CD4-positive, alpha-beta T cell treated with Interleukin-15 for 4 hours (primary cell): ENCODE results near the gene RPS6KA2.

Experiments
- DNase-seq: peaks from one replicate; pipeline ENCODE4 v3.0.0-alpha.2; 2020; ENCODE audit warnings: low spot score

The RPS6KA2 gene

DNA sequence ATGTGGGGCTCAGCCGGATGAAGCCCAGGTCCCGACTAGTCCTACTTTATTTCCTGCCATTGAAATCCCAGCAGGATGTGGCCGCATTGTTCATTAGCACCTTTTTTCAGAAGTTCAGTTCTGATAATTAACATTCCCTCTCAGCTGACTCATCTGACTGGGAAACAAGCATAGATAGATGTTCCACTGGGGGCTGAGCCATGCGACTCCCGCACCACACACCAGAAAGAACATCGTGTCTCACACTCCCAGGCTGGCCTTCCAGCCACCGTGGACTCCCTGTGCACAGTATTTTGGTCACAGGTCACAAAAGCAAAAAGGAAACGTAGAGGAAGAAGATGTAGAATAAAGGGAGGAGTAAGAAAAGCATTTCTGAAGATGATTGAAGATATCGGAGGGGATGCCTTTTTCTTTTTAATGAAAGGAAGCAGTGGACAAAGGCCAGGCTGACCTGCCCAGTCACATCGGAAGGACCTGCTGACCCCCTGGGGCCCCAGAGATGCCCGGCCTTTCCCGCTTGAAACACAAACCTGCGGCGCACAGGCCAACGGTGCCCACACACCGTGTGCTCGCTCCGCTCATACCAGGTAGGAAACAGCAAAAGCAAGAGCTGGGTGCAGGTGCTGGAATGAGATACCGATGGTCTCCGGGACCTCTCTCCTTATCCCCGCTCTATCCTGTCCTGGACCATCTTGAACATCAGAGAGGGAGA lies 11.8 kb downstream of the RPS6KA2 start:
- no peak for DNase-seq

DNA sequence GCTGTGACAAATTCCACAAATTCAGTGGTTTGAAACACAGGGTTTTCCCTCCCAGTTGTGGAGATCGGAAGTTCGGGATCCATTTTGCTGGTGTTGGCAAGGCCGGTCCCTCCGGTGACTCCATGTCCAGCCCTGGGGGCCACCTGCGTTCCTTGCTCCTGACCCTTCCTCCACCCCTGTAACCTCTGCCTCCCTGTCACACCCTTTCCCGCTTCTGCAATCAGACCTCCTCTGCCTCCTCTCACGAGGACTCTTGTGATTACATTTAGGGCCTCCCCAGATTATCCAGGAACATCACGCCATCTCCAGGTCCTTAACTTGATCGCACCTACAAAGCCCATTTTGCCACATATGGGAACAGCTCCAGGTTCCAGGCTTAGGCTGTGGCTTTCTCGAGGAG lies 12.5 kb downstream of the RPS6KA2 start:
- no peak for DNase-seq

- no peak for DNase-seq
These were observed 12.9 kb downstream of the RPS6KA2 start for GRCh38 chr6:166614171-166614583.

DNA sequence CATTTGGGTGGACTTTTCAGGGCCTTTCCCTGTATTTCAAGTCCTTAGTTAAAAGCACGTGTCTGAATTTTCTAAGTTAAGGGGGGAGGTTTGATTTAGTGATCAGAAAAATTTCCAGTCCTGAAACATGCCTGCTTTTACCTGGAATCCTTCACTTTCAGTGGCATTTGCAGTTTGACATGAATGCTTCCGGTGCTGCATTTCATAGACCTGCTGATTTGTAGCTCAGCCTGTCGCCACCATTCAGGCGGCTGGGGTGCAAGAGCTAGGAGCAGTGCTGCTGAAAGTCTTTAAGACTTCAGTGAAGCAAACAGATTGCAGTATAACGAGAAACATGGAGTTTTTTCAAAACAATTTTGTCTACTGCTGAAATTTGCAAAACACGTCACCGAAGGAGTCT lies 14.0 kb downstream of the RPS6KA2 start:
- no peak for DNase-seq

DNA sequence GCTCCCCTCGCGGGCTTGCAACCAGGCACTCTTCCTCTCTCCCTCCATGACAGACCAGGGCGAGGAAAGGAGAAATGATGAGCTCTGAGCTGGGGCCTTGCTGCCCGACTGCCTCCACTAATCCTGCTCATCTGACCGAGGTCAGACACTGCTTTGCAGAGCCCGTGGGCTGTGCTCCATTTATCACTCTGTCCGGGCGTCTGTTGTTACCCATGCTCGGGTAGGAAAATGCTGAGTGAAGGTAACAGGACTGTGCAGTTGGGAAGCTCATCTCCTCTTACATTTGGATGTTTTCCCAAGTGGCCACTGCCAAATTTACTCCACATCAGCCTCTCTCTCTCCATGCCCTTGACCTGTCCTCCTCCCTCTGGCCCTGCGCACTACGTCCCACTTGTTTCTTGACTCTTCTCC lies 14.6 kb downstream of the RPS6KA2 start:
- no peak for DNase-seq

DNA sequence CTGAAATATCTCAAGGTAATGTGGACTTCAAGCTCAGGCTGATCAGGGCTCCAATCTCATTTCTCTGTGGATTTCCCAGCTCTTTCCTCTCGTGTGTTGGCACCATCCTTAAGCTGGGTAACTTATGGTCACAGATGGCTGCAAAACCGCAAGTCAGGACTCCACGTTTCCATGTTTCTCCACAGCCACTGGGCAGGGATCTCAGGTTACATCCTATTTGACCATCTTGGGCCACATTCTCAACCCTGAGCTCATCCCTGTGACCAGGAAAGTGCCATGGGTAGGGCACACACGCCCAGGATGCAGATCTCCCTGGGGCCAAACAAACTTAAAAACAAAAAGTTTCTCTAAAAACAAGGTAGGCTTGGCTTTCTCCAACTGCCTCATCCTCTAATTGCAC lies 15.4 kb downstream of the RPS6KA2 start:
- DNase-seq = no peak

- no peak for DNase-seq
These were observed 17.0 kb downstream of the RPS6KA2 start for GRCh38 chr6:166610069-166610468.

DNA sequence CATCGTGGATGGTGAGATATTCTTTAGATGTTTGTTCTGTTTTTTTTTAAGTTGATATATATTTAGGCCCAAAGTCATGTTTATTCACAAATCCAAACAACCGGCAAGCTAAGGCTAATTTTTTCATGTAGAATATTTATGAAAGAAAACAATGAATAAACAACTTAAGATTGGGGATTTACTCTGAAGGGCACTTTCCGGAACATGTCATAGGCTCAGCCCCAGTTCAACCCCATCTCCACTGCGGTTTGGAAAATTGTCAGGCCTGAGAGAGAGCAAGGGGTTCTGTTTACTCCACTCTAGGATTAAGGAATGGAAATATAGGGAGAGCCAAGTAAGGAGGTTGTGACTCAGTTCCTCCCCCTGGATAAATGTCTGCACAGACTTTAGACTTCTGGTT lies 18.3 kb downstream of the RPS6KA2 start:
- no peak for DNase-seq

- DNase-seq = no peak
These were observed 21.3 kb downstream of the RPS6KA2 start for GRCh38 chr6:166605752-166606151.

GRCh38 chr6:166604911-166605310 lies 22.1 kb downstream of the RPS6KA2 start:
- DNase-seq = no peak

DNA sequence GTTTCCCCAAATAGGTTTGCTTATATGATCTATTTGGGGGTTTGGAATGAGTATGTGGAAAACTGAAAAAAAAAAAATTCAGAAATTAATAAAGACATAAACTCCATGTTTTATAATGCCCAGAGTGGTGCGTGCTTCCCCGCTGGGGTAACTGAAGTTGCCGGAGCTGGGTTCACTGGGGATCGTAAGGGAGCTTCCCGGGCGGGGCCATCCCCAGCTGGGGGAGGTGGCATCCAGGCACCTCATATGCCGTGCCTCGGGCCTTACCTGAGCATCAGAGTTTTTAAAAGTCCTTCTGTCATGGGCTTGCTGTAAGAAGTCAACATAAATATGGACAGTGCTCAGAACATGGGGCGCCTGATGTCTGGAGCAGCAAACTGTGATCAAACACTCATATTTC lies 22.7 kb downstream of the RPS6KA2 start:
- no peak for DNase-seq

- no peak for DNase-seq
These were observed 23.9 kb downstream of the RPS6KA2 start for GRCh38 chr6:166603043-166603690.

DNA sequence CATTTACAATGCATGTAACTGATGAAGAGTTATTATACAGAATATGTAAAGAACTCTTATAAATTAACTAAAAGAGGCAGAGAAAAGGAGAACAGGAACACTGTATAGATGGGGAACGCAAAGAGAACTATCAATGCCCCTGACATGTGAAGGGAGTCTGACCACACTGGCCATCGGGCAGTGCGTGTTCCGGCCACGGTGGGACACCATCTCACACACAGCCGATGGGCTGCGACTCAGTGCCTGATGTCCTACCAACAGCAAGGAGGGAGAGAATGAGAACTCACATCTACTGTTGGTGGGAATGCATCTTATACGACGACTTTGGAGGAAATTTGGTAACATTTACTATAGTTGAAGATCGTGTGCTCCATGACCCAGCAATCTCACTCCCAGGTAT lies 25.1 kb downstream of the RPS6KA2 start:
- DNase-seq = no peak

DNA sequence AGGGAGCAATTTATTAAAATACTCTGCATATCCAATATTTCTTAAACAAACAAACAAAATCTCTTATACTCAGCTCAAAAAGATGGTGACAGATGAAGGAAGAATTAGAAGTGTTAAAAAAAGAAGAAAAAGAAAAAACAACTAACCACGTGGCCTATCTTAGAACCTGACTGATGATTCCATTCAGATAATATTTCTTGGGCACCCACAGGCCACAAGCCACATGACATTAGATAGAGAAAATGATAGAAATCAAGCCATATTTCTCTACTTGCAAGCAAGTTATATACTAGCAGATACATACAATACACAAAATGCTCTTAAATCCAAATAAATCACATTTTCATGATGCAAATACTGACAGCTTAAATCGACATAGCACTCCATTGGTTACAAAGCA lies 26.1 kb downstream of the RPS6KA2 start:
- no peak for DNase-seq

DNA sequence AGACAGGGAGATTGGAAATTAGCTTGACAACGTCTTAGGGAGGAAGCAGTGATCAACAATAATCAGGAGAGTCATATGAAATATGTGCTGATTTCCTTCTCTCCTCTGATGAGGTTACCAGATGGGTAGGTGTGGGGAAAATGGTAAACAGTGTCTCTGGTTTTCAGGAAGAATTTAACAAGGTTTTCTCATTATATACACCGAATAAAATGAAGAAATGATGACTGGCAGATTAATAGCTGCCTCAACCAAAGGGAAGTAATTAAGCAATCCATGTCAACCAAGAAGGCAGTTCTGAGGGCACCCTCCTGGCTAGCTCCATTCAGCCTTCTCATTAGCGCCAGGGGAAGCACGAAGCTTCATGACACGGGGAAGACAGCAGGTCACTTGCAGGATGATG lies 27.8 kb downstream of the RPS6KA2 start:
- DNase-seq = no peak

- no peak for DNase-seq
These were observed 28.5 kb downstream of the RPS6KA2 start for GRCh38 chr6:166598441-166599138.

DNA sequence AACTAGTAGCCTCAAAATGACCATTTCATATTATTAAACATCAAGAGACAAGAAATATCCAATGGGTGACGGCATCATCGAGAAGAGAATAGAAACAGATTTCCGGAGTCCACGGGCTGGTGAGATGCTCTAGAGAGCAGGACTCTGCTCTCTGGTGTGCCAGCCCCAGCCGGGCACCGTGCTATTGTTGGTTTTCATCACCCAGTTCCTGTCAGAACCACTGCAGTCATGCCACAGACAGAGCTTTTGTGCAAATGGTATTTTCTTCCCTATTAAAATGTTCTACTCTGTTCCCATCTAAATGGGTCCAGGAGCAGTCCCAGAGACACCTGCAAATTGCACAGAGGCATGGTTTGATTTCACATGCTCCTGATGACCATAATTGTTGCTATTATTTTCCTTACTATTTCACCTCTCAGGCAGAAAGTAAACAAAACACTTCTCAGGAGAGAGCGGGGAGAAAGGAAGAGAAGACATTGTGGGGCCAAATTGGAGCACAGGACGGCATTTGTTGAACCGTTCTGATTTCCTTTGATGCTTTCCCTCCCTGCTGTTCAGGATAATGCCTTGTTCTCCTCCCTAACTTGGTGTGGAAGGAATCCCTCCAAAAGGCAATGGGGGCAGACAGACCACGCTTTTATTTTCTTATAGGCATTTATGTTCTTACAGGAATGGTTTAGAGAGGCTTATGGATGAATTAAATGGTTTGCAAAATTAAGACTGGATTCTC lies 29.2 kb downstream of the RPS6KA2 start:
- DNase-seq = no peak

- no peak for DNase-seq
These were observed 30.1 kb downstream of the RPS6KA2 start for GRCh38 chr6:166596776-166597507.

DNA sequence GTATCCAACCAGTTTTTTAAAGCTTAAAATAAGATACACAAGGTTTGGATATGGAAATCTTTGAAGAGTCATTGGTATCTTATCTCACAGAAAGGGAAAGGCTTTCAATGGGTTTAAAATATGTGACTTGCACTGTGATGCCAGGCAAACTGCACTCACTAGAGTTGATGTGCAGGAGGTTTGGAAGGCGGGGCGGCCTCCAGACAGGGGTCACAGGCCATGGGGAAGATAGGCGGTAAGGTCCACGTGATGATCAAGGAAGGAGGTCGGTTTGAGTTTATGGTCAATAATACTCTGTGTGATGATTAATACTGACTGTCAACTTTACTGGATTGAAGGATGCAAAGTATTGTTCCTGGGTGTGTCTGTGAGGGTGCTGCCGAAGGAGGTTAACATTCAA lies 31.1 kb downstream of the RPS6KA2 start:
- DNase-seq = no peak

GRCh38 chr6:166595061-166595780 lies 31.8 kb downstream of the RPS6KA2 start:
- no peak for DNase-seq

DNA sequence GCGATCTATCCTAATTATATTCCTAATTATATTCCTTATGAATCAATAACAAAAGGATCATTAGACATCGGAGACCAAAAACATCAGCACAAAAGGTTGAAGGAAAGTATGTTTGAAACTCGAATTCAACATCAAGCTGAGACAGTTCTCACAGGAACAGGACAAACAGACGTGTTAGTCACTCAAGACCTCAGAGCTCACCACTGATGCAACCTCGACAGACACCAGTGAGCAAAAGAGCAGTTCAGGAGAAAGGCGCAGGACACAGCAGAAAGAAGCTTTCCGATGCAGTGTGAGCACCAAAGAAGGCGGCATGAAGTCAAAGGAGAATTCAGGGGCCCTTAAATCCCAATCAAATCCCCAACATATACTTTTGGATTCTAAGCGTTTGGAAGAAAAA lies 34.2 kb downstream of the RPS6KA2 start:
- no peak for DNase-seq
